Glomerular visceral epithelial cell (primary cell): Measurements from ENCODE around the gene MAIP1.

ENCODE experiments used
- DNase-seq: peaks from one replicate; pipeline ENCODE4 v3.0.0-alpha.2; 2016; ENCODE audit errors: extremely low spot score

The MAIP1 gene

DNA sequence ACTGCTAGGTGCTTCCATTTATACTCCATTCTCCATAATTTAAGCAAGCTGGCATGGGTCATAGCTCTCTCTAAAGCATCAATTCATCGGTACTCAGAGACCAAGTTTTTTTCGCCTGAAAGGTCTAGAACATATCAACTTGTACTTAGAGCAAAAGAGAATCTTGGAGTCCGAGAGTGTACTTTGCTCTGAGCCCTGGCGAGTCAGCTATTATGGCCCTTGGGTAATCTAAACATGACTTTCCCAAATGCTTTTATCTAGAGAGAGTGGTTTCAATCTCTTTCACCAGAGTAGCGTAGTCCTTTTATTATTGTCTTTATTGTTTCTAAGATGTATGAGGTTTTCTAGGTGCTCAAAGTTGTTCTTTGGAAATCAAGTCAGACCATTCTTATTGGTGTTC, 34.4 kb downstream of the MAIP1 start:
- no peak for DNase-seq

GRCh38 chr2:199991691-199992090, 36.3 kb downstream of the MAIP1 start:
- DNase-seq, result no peak

- DNase-seq, result no peak
These were observed 36.9 kb downstream of the MAIP1 start for GRCh38 chr2:199992296-199992695.

DNA sequence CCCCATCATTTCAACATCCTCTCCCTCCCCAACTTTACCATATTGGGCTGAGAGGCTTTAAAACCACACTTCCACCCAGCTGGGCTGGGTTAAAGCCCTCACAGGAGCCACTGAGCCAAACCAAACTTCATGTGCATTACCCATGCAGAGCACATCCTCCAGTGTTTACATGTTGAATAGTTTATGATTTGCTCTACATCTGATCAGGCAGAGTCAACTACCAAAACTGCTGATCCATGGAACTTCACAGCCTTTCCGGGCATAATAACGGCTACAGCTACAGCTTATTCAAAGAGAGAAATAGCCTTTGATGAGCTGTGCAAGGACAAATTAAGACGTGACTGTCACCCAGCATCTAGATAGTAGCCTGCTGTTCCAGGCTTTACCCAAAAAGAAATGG, 39.0 kb downstream of the MAIP1 start:
- no peak for DNase-seq

DNA sequence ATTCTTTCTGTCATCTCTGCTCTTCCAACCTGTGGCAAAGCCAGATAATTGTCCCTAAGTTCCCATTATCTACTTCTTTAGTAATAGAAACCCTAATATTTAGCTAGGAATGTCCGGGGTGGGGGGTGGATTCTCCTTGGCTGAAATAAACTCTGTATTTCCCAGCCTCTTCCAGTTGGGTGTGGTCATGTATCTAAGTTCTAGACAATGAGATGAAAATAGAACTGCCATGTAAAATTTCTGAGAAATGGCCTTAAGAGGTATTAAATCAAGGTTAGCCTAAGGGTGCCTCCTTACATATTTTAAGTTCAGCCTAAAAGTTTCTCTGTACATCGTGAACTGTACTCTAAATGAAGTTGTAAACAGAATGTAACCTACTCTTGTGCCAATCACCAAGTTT, 39.5 kb downstream of the MAIP1 start:
- no peak for DNase-seq

DNA sequence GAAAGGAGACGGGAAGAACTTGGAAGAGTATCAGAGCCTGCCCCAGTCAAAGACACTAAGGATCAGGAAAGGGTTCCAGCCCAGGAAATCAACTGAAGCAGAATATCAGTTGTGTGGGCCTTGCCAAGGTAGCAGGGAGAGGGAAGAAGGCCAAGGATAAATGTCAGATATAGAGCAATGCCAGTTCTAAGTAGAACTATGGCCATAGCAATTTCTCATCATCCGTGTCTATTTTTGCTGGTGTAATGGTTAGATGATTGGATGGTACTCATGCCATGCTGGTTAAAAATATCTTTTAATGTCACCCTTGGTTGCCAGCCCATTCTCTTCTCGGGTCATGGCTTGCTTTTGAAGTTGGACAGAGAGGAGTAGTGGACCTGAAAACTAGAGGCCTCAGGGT, 41.9 kb downstream of the MAIP1 start:
- no peak for DNase-seq

DNA sequence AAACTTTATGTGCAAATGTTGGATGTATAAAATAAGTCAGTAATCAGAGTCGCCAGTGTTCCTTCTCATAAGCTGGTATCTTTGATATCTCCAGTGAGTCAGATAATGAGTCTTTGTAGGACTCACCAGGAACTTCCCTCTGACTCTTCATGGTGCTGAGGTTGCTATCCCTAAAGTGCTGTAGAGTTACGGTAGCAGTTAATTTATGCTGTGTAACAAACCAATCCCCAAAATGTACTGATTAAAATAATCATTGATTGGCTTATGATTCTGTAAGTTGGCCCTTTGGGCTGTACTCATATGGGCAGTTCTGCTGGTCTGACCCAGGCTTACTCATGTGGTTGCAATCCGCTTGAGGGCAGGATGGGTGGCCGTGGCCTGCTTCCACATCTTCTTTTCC, 43.8 kb downstream of the MAIP1 start:
- DNase-seq, result no peak

GRCh38 chr2:200000444-200001163, 45.2 kb downstream of the MAIP1 start:
- no peak for DNase-seq

DNA sequence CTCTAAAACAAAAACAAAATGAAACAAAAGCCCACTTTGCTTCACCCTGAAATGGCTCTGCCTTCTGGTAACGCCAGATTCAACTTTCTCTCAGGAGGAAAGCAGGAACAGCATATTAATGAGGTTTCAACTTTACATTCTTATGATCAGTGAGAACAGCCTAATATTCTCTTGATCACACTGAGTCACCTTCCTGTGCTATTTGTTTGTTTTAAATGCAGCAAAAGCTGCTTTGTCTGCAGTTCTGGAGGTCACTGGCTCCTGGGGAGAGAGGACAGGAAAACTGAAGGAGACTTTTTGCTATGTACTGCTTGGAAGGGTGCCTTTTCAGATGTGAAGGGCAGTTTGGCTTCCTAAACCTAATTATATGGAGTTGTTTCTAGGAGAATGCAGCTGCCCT, 48.1 kb downstream of the MAIP1 start:
- no peak for DNase-seq

DNA sequence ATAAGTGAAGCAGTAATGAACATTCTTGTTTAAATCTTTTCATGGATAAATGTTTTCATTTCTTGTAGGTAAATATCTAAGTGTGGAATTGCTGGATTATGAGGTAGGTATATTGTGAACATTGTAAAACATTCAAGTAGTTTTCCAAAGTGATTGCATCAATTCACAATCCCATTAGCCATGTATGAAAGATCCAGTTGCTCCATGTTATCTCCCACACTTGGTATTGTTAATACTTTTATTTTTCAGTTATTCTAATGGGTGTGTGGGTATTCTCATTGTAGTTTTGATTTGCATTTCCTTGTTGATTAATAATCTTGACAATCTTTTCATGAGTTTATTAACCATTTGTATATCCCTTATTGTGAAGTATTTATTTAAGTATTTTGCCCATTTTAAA, 50.3 kb downstream of the MAIP1 start:
- no peak for DNase-seq

DNA sequence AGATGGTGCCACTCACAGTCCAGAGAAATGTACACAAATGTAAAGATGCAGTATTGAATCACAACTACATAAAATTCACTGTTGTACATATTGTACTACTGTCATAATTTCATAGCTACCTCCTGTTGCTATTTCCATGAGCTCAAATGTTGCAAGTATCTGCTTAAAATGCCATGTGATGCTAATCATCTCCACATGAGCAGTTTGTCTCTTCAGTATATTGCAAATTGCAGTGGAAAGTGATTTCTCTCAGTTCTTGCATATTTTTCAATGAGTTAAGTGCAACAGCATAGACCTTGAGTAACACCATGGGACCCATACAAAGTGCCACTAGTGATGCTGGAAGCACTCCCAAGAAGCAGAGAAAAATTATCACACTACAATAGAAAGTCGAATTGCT, 51.9 kb downstream of the MAIP1 start:
- no peak for DNase-seq

- DNase-seq, result no peak
These were observed 57.0 kb downstream of the MAIP1 start for GRCh38 chr2:200012401-200012800.
